HepG2 (cell line): ENCODE data around the gene RAI2.

Source experiments
- ADNP ChIP-seq: sonication (generic); formaldehyde crosslinking; IDR thresholded peaks from 2 replicates; pipeline ENCODE4 v1.4.0; 2020; ENCODE audit warnings: missing genetic modification reagents
- BCL6 ChIP-seq: IDR thresholded peaks from 2 replicates; pipeline ENCODE4 v1.6.1; 2016; ENCODE audit warnings: missing genetic modification reagents, missing compliant biosample characterization
- CTCF ChIP-seq: sonication (generic); formaldehyde crosslinking; IDR thresholded peaks from 2 replicates; pipeline ENCODE4 v1.5.0; 2020; ENCODE audit warnings: mild to moderate bottlenecking, missing genetic modification reagents, moderate library complexity
- HCFC1 ChIP-seq: fragments of 150-350 bp; IDR thresholded peaks from 2 replicates; pipeline ENCODE4 v1.6.1; 2014; ENCODE audit warnings: low read depth, low read length
- JUND ChIP-seq: sonication (generic); formaldehyde crosslinking; IDR thresholded peaks from 2 replicates; pipeline ENCODE4 v1.8.0; 2022; ENCODE audit warnings: mild to moderate bottlenecking, missing genetic modification reagents
- LBX2 ChIP-seq: sonication (generic); formaldehyde crosslinking; IDR thresholded peaks from 2 replicates; pipeline ENCODE4 v1.5.0; 2020; ENCODE audit warnings: missing genetic modification reagents, mild to moderate bottlenecking, borderline replicate concordance
- MTA1 ChIP-seq: sonication (generic); formaldehyde crosslinking; IDR thresholded peaks from 2 replicates; pipeline ENCODE4 v1.4.0; 2020; ENCODE audit warnings: missing genetic modification reagents, mild to moderate bottlenecking, borderline replicate concordance
- POLR2A ChIP-seq, 2 experiments: IDR thresholded peaks; 2 replicates each; pipeline ENCODE4 v1.6.1; 2011; ENCODE audit warnings: low read depth in 2 of 2, low read length in 2 of 2, mild to moderate bottlenecking in 1 of 2, moderate library complexity in 1 of 2; ENCODE audit not compliant: insufficient read depth in 1 of 2
- ZBTB40 ChIP-seq, 2 experiments: fragments of 450-650 bp in 1 of 2; sonication (generic) in 1 of 2; formaldehyde crosslinking in 1 of 2; IDR thresholded peaks; 2 replicates each; pipeline versions ENCODE4 v1.6.1 to v1.8.0; 2016 to 2022; ENCODE audit warnings: antibody characterized with exemption in 1 of 2, mild to moderate bottlenecking in 1 of 2, missing genetic modification reagents in 1 of 2

- TF ChIP-seq CTCF (CRISPR knock-in tag), result no peak
- TF ChIP-seq LBX2 (CRISPR knock-in tag), result no peak
- no peak for TF ChIP-seq MTA1 (CRISPR knock-in tag)
- TF ChIP-seq POLR2A (IDR thresholded peaks at IDR 0.05; ENCODE audit: insufficient read depth in 1 of 2, low read depth in 2 of 2, low read length in 2 of 2), result no peak
- no peak for TF ChIP-seq JUND
- no peak for TF ChIP-seq ADNP (CRISPR knock-in tag)
- TF ChIP-seq HCFC1, result no peak
- TF ChIP-seq ZBTB40 (IDR thresholded peaks at IDR 0.05), result no peak
- TF ChIP-seq ZBTB40 (CRISPR knock-in tag; IDR thresholded peaks at IDR 0.05), result no peak
- no peak for TF ChIP-seq BCL6 (CRISPR knock-in tag)
Measured at GRCh38 chrX:17869580-17869979, 8.5 kb upstream of the RAI2 start.
